Measurements from ENCODE around the gene C1orf52. TPM values are rescaled to one million over a fixed set of nuclear protein-coding genes. Genes with fewer than 3 reads are reported as not detected.

Gene C1orf52
- total and polyA plus RNA-seq, 2 of the 13 experiments (the other 11 are each of a cell fraction or from before 2014, with no cell fraction given) = 19.4 to 27.4 TPM

- TF ChIP-seq ZNF570 (CRISPR knock-in tag; IDR thresholded peaks at IDR 0.05; ENCODE audit: borderline replicate concordance) (no peak), KLF13 (CRISPR knock-in tag; IDR thresholded peaks at IDR 0.05) (no peak), BCL6 (CRISPR knock-in tag; IDR thresholded peaks at IDR 0.05) (no peak), ATF7 (IDR thresholded peaks at IDR 0.05) (no peak), ATF7 (CRISPR knock-in tag; IDR thresholded peaks at IDR 0.05) (no peak), EZH2 (conservative IDR thresholded peaks at IDR 0.05; ENCODE audit: low read depth, low read length) (no peak), TBX3 (IDR thresholded peaks at IDR 0.05; ENCODE audit: borderline replicate concordance) (no peak), HOXA5 (CRISPR knock-in tag; IDR thresholded peaks at IDR 0.05) (no peak), NFIB (CRISPR knock-in tag; IDR thresholded peaks at IDR 0.05; ENCODE audit: borderline replicate concordance) (no peak), ZNF691 (CRISPR knock-in tag; IDR thresholded peaks at IDR 0.05; ENCODE audit: borderline replicate concordance, low read depth) (peak; percentile 43; the same call in 1 of the 2 replicates), ZNF180 (CRISPR knock-in tag; IDR thresholded peaks at IDR 0.05; ENCODE audit: borderline replicate concordance, low read depth) (0 out of 2 replicates have a peak, but pooled peaks have one; percentile 50), HNRNPUL1 (IDR thresholded peaks at IDR 0.05; ENCODE audit: low read depth, low read length) (no peak), FOXP1 (IDR thresholded peaks at IDR 0.05) (no peak), FOXP1 (CRISPR knock-in tag; IDR thresholded peaks at IDR 0.05) (no peak), ZNF136 (CRISPR knock-in tag; IDR thresholded peaks at IDR 0.05; ENCODE audit: low read depth) (no peak), ZNF724P (CRISPR knock-in tag; IDR thresholded peaks at IDR 0.05; ENCODE audit: borderline replicate concordance) (no peak), U2AF1 (optimal IDR thresholded peaks at IDR 0.05; ENCODE audit: low read depth, low read length) (no peak), KDM1A (CRISPR knock-in tag; IDR thresholded peaks at IDR 0.05) (peak; percentile 23; the same call in 1 of the 2 replicates), ZNF362 (CRISPR knock-in tag; IDR thresholded peaks at IDR 0.05; ENCODE audit: borderline replicate concordance) (no peak), ZFP41 (CRISPR knock-in tag; IDR thresholded peaks at IDR 0.05; ENCODE audit: borderline replicate concordance) (no peak; the same call in 1 of the 2 replicates), ATF6 (CRISPR knock-in tag; conservative IDR thresholded peaks at IDR 0.05) (no peak), ZNF564 (CRISPR knock-in tag; IDR thresholded peaks at IDR 0.05) (peak; percentile 77), ELF3 (CRISPR knock-in tag; IDR thresholded peaks at IDR 0.05) (no peak), TAF15 (IDR thresholded peaks at IDR 0.05; ENCODE audit: low read depth, low read length, poor library complexity, severe bottlenecking) (no peak), SPEN (CRISPR knock-in tag; IDR thresholded peaks at IDR 0.05; ENCODE audit: low read depth) (peak; percentile 22; the same call in 1 of the 2 replicates), ZNF468 (CRISPR knock-in tag; IDR thresholded peaks at IDR 0.05) (no peak), PHF5A (CRISPR knock-in tag; IDR thresholded peaks at IDR 0.05; ENCODE audit: low read depth, unreplicated experiment) (no peak), ZNF629 (CRISPR knock-in tag; conservative IDR thresholded peaks at IDR 0.05) (no peak)
These were observed 58.8 kb downstream of the C1orf52 start, which contains the start of gene SYDE2 (continued) for GRCh38 chr1:85200463-85201339.

Measured in HepG2 (cell line).